Lower leg skin (tissue), 3 donors: ENCODE results near the gene OR10P1.

ENCODE experiments used
- CTCF ChIP-seq, 3 donors: fragments of 450-650 bp; IDR thresholded peaks; one replicate each; pipeline ENCODE4 v1.5.1; 2016; ENCODE audit warnings: antibody characterized with exemption in 3 of 3, mild to moderate bottlenecking in 3 of 3, moderate library complexity in 2 of 3
- POLR2A ChIP-seq, 2 donors: fragments of 450-650 bp; IDR thresholded peaks; one replicate each; pipeline ENCODE4 v1.6.1; 2016 to 2017; ENCODE audit warnings: antibody characterized with exemption in 2 of 2, mild to moderate bottlenecking in 1 of 2, moderate library complexity in 1 of 2

GRCh38 chr12:55637467-55637866 lies 775 bp downstream of the OR10P1 start:
- TF ChIP-seq POLR2A (IDR thresholded peaks at IDR 0.05), result no peak
- no peak for TF ChIP-seq CTCF (IDR thresholded peaks at IDR 0.05)
